GM12872 (cell line): ENCODE data around the gene SUGCT.

Experiments
- TF ChIP-seq, protein P1 (sequence below): IDR thresholded peaks from 3 replicates; pipeline ENCODE4 v1.5.1; 2011; ENCODE audit warnings: low read depth, mild to moderate bottlenecking, low read length, moderate library complexity; ENCODE audit not compliant: insufficient read depth

SUGCT gene

DNA sequence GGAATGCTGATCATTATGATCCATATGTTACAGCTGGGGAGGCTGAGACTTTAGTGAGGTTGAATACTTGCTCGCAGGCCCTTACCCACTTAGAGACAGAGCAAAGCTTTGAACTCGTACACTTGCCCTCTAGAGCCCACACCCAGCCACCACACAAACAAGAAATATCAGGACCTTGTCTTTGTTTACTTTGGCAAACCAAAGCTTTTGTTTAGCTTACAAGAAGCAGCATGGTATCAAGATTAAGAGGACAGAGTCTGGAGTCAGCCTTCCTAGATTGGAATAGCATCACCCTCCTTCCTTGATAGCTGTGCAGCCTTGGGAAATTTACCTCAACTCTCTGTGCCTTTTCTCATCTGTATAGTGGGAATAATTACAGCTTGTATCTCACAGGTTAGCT is 477.5 kb downstream of the SUGCT start:
- TF ChIP-seq, protein P1, sequence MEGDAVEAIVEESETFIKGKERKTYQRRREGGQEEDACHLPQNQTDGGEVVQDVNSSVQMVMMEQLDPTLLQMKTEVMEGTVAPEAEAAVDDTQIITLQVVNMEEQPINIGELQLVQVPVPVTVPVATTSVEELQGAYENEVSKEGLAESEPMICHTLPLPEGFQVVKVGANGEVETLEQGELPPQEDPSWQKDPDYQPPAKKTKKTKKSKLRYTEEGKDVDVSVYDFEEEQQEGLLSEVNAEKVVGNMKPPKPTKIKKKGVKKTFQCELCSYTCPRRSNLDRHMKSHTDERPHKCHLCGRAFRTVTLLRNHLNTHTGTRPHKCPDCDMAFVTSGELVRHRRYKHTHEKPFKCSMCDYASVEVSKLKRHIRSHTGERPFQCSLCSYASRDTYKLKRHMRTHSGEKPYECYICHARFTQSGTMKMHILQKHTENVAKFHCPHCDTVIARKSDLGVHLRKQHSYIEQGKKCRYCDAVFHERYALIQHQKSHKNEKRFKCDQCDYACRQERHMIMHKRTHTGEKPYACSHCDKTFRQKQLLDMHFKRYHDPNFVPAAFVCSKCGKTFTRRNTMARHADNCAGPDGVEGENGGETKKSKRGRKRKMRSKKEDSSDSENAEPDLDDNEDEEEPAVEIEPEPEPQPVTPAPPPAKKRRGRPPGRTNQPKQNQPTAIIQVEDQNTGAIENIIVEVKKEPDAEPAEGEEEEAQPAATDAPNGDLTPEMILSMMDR, result no peak

- TF ChIP-seq, protein P1, result no peak
These were observed 484.8 kb downstream of the SUGCT start for GRCh38 chr7:40619647-40620046.

DNA sequence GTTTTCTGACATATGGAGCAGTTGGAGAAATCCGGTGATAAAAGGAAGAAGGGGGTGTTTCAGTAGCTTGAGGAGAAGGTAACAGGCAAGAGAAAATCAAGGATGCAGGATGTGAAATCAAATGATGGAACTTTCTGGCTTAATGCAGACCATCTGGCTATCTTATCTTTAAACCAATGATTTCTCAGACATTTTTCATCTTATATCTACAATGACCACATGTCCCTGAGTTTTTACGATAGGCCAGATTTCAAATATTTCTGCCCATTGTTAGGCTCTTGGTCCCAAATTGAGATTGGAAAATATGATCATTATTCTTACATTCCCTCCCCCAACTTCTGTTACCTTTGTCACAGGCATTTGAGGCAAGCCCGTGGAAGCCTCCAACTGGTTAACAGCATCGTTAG is 486.8 kb downstream of the SUGCT start:
- TF ChIP-seq, protein P1, result no peak

DNA sequence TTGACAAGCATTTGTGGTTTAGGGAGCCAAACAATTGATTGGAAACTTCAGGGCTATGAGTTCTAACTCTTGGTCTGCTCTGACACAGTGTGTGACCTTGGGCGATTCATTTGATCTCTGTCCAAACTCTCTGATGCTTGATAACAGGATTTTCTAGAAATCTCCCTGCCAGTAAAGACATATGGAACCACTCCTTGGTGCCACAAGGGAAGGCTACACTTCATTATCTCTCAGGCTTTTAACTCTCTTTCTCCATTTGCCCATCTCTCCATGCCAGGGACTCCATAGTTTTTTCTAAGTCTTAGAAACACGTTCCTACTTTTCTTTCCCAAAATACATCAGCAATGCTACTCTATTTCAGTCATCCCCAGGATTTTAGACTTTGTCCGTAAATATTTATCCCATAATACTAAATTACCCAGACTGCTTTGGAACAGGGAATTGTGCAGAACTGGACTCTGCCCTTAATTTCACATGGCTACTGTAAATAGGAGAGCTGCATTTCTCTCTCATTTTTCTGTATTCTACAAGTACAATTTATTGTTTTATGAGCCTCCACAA is 488.2 kb downstream of the SUGCT start:
- TF ChIP-seq, protein P1, result no peak

- TF ChIP-seq, protein P1, result no peak
These were observed 489.1 kb downstream of the SUGCT start for GRCh38 chr7:40623863-40624262.

- TF ChIP-seq, protein P1, result no peak
These were observed 495.1 kb downstream of the SUGCT start for GRCh38 chr7:40629891-40630290.

DNA sequence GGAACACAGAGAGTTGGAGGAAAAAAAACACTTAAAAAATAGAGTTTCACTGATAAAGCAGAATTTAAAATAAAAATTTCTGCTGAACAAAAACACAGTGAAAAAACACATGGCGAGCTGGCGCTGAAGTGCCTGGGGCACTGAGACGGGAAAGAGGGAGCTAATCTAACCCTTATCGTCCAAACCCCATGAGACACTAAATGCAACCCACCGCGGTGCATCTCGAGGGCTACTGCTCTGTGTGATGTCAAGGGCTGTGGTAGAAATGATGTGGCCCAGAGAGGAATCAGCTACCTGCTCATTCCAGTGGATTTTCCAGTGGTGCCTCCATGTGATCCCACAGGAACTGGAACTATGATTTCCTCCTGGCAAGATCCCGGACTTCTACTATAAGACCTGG is 499.3 kb downstream of the SUGCT start:
- TF ChIP-seq, protein P1, result no peak
